Stomach (tissue), 9 donors: ENCODE measurements around the gene RPUSD3. TPM values are rescaled to one million over a fixed set of nuclear protein-coding genes. Genes with fewer than 3 reads are reported as not detected.

Source experiments
- DNase-seq, 2 donors: peaks; one replicate each; pipeline versions ENCODE4 v3.0.0 to v3.0.0-alpha.2; 2013 to 2019
- H3K27ac ChIP-seq, 5 donors: fragments of 200-600 bp in 4 of 5; sonication (generic) in 4 of 5; one replicate each; pipeline ENCODE4 v1.5.1; 2013 to 2019; ENCODE audit warnings: mild to moderate bottlenecking in 1 of 5, moderate library complexity in 1 of 5
- H3K27me3 ChIP-seq, 3 donors: fragments of 200-600 bp; sonication (generic); one replicate each; pipeline ENCODE4 v1.5.1; 2017 to 2019; ENCODE audit warnings: mixed run types in 1 of 3
- H3K36me3 ChIP-seq, 4 donors: fragments of 200-600 bp; sonication (generic); 1 replicate in 3 of 4; 2 replicates in 1 of 4; pipeline ENCODE4 v1.5.1; 2016 to 2019
- H3K4me1 ChIP-seq, 4 donors: fragments of 200-600 bp; sonication (generic); one replicate each; pipeline ENCODE4 v1.5.1; 2016 to 2019
- H3K4me3 ChIP-seq, 4 donors: fragments of 200-600 bp; sonication (generic) in 3 of 4; one replicate each; pipeline ENCODE4 v1.5.1; 2016 to 2019; ENCODE audit warnings: mild to moderate bottlenecking in 1 of 4
- H3K9me3 ChIP-seq, 4 donors: fragments of 200-600 bp; sonication (generic); one replicate each; pipeline ENCODE4 v1.5.1; 2016 to 2019
- EP300 ChIP-seq: sonication (generic); formaldehyde crosslinking; IDR thresholded peaks from one replicate; pipeline ENCODE4 v1.6.1; 2017; ENCODE audit warnings: antibody characterized with exemption
- POLR2A ChIP-seq, 4 donors: fragments of 450-650 bp; IDR thresholded peaks; one replicate each; pipeline ENCODE4 v1.6.1; 2016; ENCODE audit warnings: antibody characterized with exemption in 4 of 4, control low read depth in 2 of 4, mild to moderate bottlenecking in 1 of 4, moderate library complexity in 1 of 4
- POLR2AphosphoS5 ChIP-seq, 3 donors: sonication (generic); formaldehyde crosslinking; IDR thresholded peaks; one replicate each; pipeline ENCODE4 v1.6.1; 2016; ENCODE audit warnings: antibody characterized with exemption in 3 of 3
- WGBS, 5 donors: extraction: QIAGEN DNeasy Blood & Tissue Kit in 3 of 5; methylation state at CpG; one replicate each; pipeline versions ENCODE4 v1.1.5 to v1.1.7; 2013 to 2018; 5-methylcytosine and 5-hydroxymethylcytosine counted together
- intact Hi-C: fragments of 100-400 bp; cut with DNase I; formaldehyde crosslinking; loops from one replicate; pipeline ENCODE4 v1.15.1; 2023; ENCODE audit warnings: low total_unique reads
- polyA plus RNA-seq, 3 donors: library from polyadenylated mRNA; stranded (reverse); fragments of 200-250 nt; gene quantifications; one replicate each; pipeline ENCODE4 v1.2.3, GENCODE V29; 2013
- total RNA-seq, 5 donors: library from RNA; depleted of rRNA; stranded (reverse); fragments of >200 nt; gene quantifications; one replicate each; pipeline versions ENCODE4 v1.1.0 to v1.2.3, GENCODE V29; 2014 to 2016
- TF ChIP-seq, protein P1 (sequence below), 7 experiments: fragments of 450-650 bp in 4 of 7; fragments of 200-600 bp in 3 of 7; sonication (generic) in 3 of 7; IDR thresholded peaks; one replicate each; pipeline ENCODE4 v1.5.1; 2016 to 2019; ENCODE audit warnings: antibody characterized with exemption in 7 of 7, control low read depth in 2 of 7, mild to moderate bottlenecking in 1 of 7
- donor health status: healthy with polysubstance abuse.
- donor health status: Bipolar disorder and iron deficiency.
- donor health status: healthy.

Gene RPUSD3
- total and polyA plus RNA-seq, 8 donors = 6.4 to 62.9 (median 29.1) TPM

DNA sequence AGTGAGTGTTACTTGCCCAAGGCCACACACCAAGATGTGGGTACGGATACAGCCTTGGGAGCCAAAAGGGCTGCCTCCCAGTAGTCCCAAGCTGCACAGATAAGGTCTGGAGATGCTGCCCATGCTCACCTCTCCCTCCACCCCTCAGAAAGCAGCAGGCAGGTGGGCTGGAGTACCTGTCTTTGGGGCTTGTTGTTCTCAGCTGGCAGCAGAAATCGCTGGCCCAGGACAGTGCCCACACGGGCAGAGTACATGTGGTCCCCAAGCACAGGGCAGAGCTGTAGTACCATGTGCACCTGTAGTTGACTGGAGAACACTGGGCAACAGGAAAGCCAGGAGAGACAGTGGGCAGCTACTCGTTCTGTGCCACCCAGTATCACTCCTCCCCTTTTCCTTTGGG lies 5.0 kb downstream of the RPUSD3 start:
- H3K27ac ChIP-seq = no peak overlapping the region
- no peaks in the 10 kb centered on the region for H3K27me3 ChIP-seq
- H3K36me3 ChIP-seq = peaks cover 23 to 83% (median 71%) of the 10 kb centered on the region in 4 donors
- intact Hi-C loops = no loop called here
- peaks cover 7 to 15% (median 15%) of the 10 kb centered on the region in 4 donors for H3K4me1 ChIP-seq
- no peaks in the 10 kb centered on the region for H3K9me3 ChIP-seq
- DNase-seq = no peak
- TF ChIP-seq POLR2A (IDR thresholded peaks at IDR 0.05) (no peak), POLR2AphosphoS5 (IDR thresholded peaks at IDR 0.05) (no peak), EP300 (no peak)
- TF ChIP-seq, protein P1, sequence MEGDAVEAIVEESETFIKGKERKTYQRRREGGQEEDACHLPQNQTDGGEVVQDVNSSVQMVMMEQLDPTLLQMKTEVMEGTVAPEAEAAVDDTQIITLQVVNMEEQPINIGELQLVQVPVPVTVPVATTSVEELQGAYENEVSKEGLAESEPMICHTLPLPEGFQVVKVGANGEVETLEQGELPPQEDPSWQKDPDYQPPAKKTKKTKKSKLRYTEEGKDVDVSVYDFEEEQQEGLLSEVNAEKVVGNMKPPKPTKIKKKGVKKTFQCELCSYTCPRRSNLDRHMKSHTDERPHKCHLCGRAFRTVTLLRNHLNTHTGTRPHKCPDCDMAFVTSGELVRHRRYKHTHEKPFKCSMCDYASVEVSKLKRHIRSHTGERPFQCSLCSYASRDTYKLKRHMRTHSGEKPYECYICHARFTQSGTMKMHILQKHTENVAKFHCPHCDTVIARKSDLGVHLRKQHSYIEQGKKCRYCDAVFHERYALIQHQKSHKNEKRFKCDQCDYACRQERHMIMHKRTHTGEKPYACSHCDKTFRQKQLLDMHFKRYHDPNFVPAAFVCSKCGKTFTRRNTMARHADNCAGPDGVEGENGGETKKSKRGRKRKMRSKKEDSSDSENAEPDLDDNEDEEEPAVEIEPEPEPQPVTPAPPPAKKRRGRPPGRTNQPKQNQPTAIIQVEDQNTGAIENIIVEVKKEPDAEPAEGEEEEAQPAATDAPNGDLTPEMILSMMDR (IDR thresholded peaks at IDR 0.05) = no peak
- no peak overlapping the region for H3K4me3 ChIP-seq
- 82 to 93% (median 88%) methylated on average over 4 of the region's 4 CpGs for WGBS, 5 donors

DNA sequence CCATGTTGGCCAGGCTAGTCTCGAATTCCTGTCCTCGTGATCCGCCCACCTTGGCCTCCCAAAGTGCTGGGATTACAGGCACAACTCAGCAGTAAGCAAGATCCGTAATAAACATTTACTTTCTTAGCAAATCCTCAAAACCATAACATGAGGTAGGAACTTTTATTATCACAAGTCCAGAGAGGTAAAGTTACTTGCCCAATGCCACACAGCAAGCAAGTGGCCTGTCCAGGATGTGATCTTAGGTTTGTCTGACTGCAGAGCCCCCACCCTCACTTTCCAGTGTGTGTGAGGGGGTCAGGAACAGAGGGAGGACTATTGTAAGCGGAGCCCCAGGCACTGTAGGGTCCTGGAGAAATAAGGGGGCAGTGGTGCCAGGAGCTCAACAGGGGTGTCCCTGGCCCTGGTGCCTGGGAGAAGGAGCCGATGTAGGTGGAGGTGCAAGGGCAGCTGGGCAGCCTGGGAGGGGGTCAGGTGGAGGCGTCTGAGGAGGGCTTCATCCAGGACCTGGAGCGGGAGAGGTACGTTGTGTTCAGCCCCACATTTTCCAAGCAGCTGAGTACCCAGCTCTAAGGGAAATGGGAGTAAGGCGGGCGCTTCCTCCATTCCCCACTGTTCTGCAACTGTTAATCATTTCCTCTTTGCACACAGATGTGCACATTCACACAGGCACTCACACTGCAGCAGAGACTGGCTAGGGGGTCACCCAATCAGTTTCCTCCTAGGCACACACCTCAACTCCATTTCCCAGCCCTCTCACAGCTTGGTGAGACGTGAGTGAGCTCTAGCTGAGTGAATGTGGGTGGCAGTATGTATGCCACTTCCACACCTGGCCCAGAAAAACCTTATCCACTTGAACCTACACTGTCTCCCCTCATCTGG lies 5.9 kb downstream of the RPUSD3 start:
- peak in 1 of 2 donors; percentile 57 for DNase-seq
- Histone ChIP-seq H3K27ac (no peak overlapping the region), H3K9me3 (no peaks in the 10 kb centered on the region), H3K4me3 (no peak overlapping the region), H3K4me1 (peaks cover 5 to 11% (median 9%) of the 10 kb centered on the region in 4 donors), H3K36me3 (peaks cover 28 to 92% (median 79%) of the 10 kb centered on the region in 4 donors), H3K27me3 (no peaks in the 10 kb centered on the region)
- 80 to 90% (median 89%) methylated on average over 12 of the region's 12 CpGs for WGBS, 5 donors
- TF ChIP-seq EP300 = no peak
- TF ChIP-seq POLR2A (IDR thresholded peaks at IDR 0.05) = no peak
- no peak for TF ChIP-seq POLR2AphosphoS5 (IDR thresholded peaks at IDR 0.05)
- TF ChIP-seq, protein P1 (IDR thresholded peaks at IDR 0.05) = no peak
- intact Hi-C loops = no loop called here

DNA sequence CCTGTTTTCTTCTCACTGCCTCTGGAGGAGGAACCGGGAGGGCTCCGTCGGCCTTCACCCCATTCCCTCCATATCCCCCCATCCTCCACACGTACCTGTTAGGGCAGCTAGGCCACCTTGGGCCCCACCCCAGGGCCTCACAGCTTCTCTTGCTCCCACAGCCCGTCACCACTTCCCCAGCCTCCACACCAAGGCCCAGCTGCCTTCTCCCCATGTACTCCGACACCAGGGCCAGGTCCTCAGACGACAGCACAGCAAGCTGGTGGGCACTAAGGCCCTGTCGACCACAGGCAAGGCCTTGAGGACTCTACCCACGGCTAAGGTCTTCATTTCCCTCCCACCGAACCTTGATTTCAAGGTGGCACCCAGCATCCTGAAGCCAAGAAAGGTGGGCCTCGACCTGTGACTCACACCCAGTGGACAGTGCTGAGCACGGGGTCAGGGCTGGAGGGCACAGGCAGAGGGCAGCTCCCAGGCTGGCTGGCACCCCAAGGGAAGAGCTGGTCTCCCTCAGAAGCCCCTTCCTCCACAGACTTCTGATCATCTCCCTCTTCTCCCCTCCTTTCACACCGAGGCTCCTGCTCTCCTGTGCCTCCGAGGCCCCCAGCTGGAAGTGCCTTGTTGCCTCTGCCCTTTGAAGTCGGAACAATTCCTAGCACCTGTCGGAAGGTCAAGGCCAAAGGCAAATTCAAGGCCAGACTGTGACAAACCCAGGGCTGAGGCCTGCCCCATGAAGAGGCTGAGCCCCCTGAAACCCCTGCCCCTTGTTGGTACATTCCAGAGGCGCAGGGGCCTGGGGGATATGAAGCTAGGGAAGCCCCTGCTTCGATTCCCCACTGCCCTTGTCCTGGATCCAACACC lies 9.1 kb downstream of the RPUSD3 start:
- H3K27ac ChIP-seq = no peak overlapping the region
- no peaks in the 10 kb centered on the region for H3K9me3 ChIP-seq
- DNase-seq = no peak
- intact Hi-C loops = no loop called here
- no peak overlapping the region for H3K4me3 ChIP-seq
- 82 to 85% (median 84%) methylated on average over 15 to 18 of the region's 18 CpGs for WGBS, 5 donors
- H3K4me1 ChIP-seq = no peaks in the 10 kb centered on the region
- H3K27me3 ChIP-seq = no peaks in the 10 kb centered on the region
- peaks cover 20 to 95% (median 82%) of the 10 kb centered on the region in 4 donors for H3K36me3 ChIP-seq
- TF ChIP-seq, protein P1 (IDR thresholded peaks at IDR 0.05) = no peak
- TF ChIP-seq POLR2A (IDR thresholded peaks at IDR 0.05) (no peak), EP300 (no peak), POLR2AphosphoS5 (IDR thresholded peaks at IDR 0.05) (no peak)

DNA sequence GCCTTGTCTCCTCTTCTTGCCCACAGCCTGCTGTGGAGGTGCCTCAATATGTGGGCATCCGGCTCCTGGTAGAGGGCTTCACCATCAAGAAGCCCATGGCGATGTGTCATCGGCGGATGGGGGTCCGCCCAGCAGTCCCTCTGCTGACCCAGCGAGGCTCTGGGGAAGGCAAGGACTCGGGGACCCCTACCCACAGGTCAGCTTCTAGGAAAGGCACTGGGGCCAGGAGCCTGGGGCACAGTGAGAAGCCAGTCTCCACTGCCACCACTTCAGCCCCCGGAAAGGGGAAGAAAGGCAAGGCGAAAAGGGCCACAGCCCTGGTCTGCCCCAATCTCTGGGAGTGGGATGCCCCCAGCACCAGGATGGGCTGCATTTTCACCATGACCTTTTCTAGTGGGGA lies 10.7 kb downstream of the RPUSD3 start:
- H3K36me3 ChIP-seq = peaks cover 16 to 94% (median 82%) of the 10 kb centered on the region in 4 donors
- no peaks in the 10 kb centered on the region for H3K27me3 ChIP-seq
- no peak overlapping the region for H3K27ac ChIP-seq
- no peak overlapping the region for H3K4me3 ChIP-seq
- no peaks in the 10 kb centered on the region for H3K9me3 ChIP-seq
- no peaks in the 10 kb centered on the region for H3K4me1 ChIP-seq
- no peak for DNase-seq
- intact Hi-C loops = no loop called here
- TF ChIP-seq POLR2A (IDR thresholded peaks at IDR 0.05) (no peak), EP300 (no peak), POLR2AphosphoS5 (IDR thresholded peaks at IDR 0.05) (no peak)
- TF ChIP-seq, protein P1 (IDR thresholded peaks at IDR 0.05) = no peak
- WGBS, 5 donors = 88 to 98% (median 88%) methylated on average over 9 of the region's 9 CpGs
